SH-SY5Y (cell line): ENCODE results near the gene SDK1.

Source experiments
- GATA2 ChIP-seq: IDR thresholded peaks from 2 replicates; pipeline ENCODE4 v1.6.1; 2011; ENCODE audit warnings: mild to moderate bottlenecking, low read depth, low read length
- GATA3 ChIP-seq: IDR thresholded peaks from 2 replicates; pipeline ENCODE4 v1.6.1; 2011; ENCODE audit warnings: low read depth, mild to moderate bottlenecking, low read length, moderate library complexity

DNA sequence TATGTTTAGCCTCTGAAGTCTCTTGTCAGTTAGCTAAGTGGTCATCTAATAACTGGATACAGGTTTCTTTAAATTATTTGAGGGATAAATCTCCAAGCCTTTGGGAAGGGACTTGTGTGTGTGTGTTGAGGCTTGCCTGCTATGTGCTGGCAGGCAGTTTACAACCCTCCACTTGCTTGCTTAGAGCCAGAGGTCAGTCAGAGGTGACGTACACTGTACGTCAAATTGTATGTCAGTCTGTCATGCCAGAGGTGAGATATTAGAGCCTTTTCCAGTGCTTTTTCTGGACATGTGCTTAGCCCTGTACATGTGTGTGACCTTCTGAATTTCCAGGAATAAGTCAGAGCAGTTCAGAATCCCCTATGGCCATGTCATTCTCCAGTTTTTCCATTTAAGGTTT is 438.9 kb downstream of the SDK1 start:
- TF ChIP-seq GATA2 = no peak
- no peak for TF ChIP-seq GATA3
